ENCODE measurements around the gene KRTAP12-3.

DNA sequence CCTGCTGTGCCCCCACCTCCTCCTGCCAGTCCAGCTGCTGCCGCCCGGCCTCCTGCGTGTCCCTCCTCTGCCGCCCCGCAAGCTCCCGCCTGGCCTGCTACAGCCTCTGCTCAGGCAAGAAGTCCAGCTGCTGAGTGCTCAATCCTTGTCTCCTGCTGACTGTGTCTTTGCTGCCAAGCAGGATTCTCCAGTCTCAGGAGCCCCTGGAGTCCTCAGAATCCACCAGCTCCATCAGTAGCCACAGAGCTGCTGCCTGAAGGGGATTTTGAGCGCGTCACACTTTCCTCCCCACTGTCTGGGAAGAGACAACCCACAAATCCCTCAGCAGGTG is 10.5 kb upstream of the KRTAP12-3 start:
- TF ChIP-seq, protein P1, sequence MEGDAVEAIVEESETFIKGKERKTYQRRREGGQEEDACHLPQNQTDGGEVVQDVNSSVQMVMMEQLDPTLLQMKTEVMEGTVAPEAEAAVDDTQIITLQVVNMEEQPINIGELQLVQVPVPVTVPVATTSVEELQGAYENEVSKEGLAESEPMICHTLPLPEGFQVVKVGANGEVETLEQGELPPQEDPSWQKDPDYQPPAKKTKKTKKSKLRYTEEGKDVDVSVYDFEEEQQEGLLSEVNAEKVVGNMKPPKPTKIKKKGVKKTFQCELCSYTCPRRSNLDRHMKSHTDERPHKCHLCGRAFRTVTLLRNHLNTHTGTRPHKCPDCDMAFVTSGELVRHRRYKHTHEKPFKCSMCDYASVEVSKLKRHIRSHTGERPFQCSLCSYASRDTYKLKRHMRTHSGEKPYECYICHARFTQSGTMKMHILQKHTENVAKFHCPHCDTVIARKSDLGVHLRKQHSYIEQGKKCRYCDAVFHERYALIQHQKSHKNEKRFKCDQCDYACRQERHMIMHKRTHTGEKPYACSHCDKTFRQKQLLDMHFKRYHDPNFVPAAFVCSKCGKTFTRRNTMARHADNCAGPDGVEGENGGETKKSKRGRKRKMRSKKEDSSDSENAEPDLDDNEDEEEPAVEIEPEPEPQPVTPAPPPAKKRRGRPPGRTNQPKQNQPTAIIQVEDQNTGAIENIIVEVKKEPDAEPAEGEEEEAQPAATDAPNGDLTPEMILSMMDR (IDR thresholded peaks at IDR 0.05), result no peak
- TF ChIP-seq POLR2A (IDR thresholded peaks at IDR 0.05), result no peak

Measured in uterus (tissue), 2 donors.